Tibial nerve (tissue), 4 donors: ENCODE data around the gene ARMC3.

Source experiments
- EP300 ChIP-seq, 2 donors: sonication (generic); formaldehyde crosslinking; IDR thresholded peaks; one replicate each; pipeline ENCODE4 v1.6.1; 2017; ENCODE audit warnings: antibody characterized with exemption in 2 of 2, mild to moderate bottlenecking in 1 of 2
- TF ChIP-seq, protein P1 (sequence below), 5 experiments: fragments of 200-600 bp in 3 of 5; fragments of 450-650 bp in 2 of 5; sonication (generic) in 3 of 5; IDR thresholded peaks; one replicate each; pipeline ENCODE4 v1.5.1; 2016 to 2019; ENCODE audit warnings: antibody characterized with exemption in 5 of 5, mild to moderate bottlenecking in 3 of 5, moderate library complexity in 2 of 5

DNA sequence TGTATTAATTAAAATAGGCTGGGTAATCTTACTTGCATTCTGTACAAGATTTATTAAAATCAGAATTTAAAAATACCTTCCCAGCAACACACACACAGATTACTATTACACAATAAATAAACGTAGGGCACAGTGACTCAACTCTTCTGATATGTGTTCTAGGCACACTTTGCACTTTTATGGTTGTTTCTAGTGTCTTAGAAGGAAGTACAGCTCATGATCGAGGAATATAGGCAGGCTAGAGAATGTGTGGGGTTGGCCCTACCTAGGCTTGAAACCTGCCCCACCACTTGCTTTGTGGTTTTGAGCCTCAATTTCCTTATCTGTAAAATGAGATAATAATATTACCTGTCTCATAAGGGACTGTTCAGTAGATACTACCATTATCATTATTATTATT, 30.5 kb downstream of the ARMC3 start:
- TF ChIP-seq, protein P1, sequence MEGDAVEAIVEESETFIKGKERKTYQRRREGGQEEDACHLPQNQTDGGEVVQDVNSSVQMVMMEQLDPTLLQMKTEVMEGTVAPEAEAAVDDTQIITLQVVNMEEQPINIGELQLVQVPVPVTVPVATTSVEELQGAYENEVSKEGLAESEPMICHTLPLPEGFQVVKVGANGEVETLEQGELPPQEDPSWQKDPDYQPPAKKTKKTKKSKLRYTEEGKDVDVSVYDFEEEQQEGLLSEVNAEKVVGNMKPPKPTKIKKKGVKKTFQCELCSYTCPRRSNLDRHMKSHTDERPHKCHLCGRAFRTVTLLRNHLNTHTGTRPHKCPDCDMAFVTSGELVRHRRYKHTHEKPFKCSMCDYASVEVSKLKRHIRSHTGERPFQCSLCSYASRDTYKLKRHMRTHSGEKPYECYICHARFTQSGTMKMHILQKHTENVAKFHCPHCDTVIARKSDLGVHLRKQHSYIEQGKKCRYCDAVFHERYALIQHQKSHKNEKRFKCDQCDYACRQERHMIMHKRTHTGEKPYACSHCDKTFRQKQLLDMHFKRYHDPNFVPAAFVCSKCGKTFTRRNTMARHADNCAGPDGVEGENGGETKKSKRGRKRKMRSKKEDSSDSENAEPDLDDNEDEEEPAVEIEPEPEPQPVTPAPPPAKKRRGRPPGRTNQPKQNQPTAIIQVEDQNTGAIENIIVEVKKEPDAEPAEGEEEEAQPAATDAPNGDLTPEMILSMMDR (IDR thresholded peaks at IDR 0.05) = no peak
- no peak for TF ChIP-seq EP300 (IDR thresholded peaks at IDR 0.05)
